ENCODE measurements around the gene DLAT.
"Not testable (repeated sequence)": the region's sequence is repeated elsewhere in the genome, so short reads cannot be mapped to it uniquely, and the experiment has no call there.

Gene DLAT

GRCh38 chr11:112048256-112048655 lies 23.0 kb downstream of the DLAT start:
- not testable (repeated sequence) for H3K4me3 ChIP-seq (ENCODE audit: insufficient read depth, low read depth, low read length, poor library complexity, severe bottlenecking); H3K4me1 ChIP-seq (ENCODE audit: control insufficient read depth, insufficient read depth, low read length, poor library complexity, severe bottlenecking); DNase-seq; H3K27ac ChIP-seq (ENCODE audit: insufficient read depth, low read length, poor library complexity, severe bottlenecking); H3K9me3 ChIP-seq (ENCODE audit: control insufficient read depth, low read length); H3K27me3 ChIP-seq (replicated peaks; ENCODE audit: control insufficient read depth, insufficient read depth, low read length, poor library complexity, severe bottlenecking)
- H3K36me3 ChIP-seq (ENCODE audit: control insufficient read depth, insufficient read depth, low read length): peaks cover 39% of the 10 kb centered on the region

GRCh38 chr11:112049777-112050176 lies 24.6 kb downstream of the DLAT start:
- DNase-seq: no peak
- H3K27ac ChIP-seq (ENCODE audit: insufficient read depth, low read length, poor library complexity, severe bottlenecking): no peak overlapping the region
- no peaks in the 10 kb centered on the region for H3K4me1 ChIP-seq (ENCODE audit: control insufficient read depth, insufficient read depth, low read length, poor library complexity, severe bottlenecking)
- no peaks in the 10 kb centered on the region for H3K27me3 ChIP-seq (replicated peaks; ENCODE audit: control insufficient read depth, insufficient read depth, low read length, poor library complexity, severe bottlenecking)
- no peaks in the 10 kb centered on the region for H3K9me3 ChIP-seq (ENCODE audit: control insufficient read depth, low read length)
- H3K36me3 ChIP-seq (ENCODE audit: control insufficient read depth, insufficient read depth, low read length): peaks cover 35% of the 10 kb centered on the region
- H3K4me3 ChIP-seq (ENCODE audit: insufficient read depth, low read depth, low read length, poor library complexity, severe bottlenecking): no peak overlapping the region

- Histone ChIP-seq H3K9me3 (ENCODE audit: control insufficient read depth, low read length) (no peaks in the 10 kb centered on the region), H3K36me3 (ENCODE audit: control insufficient read depth, insufficient read depth, low read length) (peaks cover 36% of the 10 kb centered on the region)
- no peak for DNase-seq
These were observed 25.5 kb downstream of the DLAT start for GRCh38 chr11:112050721-112051120.

GRCh38 chr11:112051768-112052167 lies 26.6 kb downstream of the DLAT start:
- no peaks in the 10 kb centered on the region for H3K9me3 ChIP-seq (ENCODE audit: control insufficient read depth, low read length)
- DNase-seq: no peak
- no peak overlapping the region for H3K4me3 ChIP-seq (ENCODE audit: insufficient read depth, low read depth, low read length, poor library complexity, severe bottlenecking)
- no peaks in the 10 kb centered on the region for H3K27me3 ChIP-seq (replicated peaks; ENCODE audit: control insufficient read depth, insufficient read depth, low read length, poor library complexity, severe bottlenecking)
- H3K36me3 ChIP-seq (ENCODE audit: control insufficient read depth, insufficient read depth, low read length): peaks cover 36% of the 10 kb centered on the region
- no peaks in the 10 kb centered on the region for H3K4me1 ChIP-seq (ENCODE audit: control insufficient read depth, insufficient read depth, low read length, poor library complexity, severe bottlenecking)
- H3K27ac ChIP-seq (ENCODE audit: insufficient read depth, low read length, poor library complexity, severe bottlenecking): no peak overlapping the region

More at GRCh38 chr11:112050721-112051120, 25.5 kb downstream of the DLAT start:
- no peak overlapping the region for H3K27ac ChIP-seq (ENCODE audit: insufficient read depth, low read length, poor library complexity, severe bottlenecking)
- H3K4me1 ChIP-seq (ENCODE audit: control insufficient read depth, insufficient read depth, low read length, poor library complexity, severe bottlenecking): no peaks in the 10 kb centered on the region
- no peak overlapping the region for H3K4me3 ChIP-seq (ENCODE audit: insufficient read depth, low read depth, low read length, poor library complexity, severe bottlenecking)
- H3K27me3 ChIP-seq (replicated peaks; ENCODE audit: control insufficient read depth, insufficient read depth, low read length, poor library complexity, severe bottlenecking): no peaks in the 10 kb centered on the region

GRCh38 chr11:112057170-112057569 lies 32.0 kb downstream of the DLAT start:
- H3K27ac ChIP-seq (ENCODE audit: insufficient read depth, low read length, poor library complexity, severe bottlenecking): no peak overlapping the region
- H3K27me3 ChIP-seq (replicated peaks; ENCODE audit: control insufficient read depth, insufficient read depth, low read length, poor library complexity, severe bottlenecking): no peaks in the 10 kb centered on the region
- no peaks in the 10 kb centered on the region for H3K4me1 ChIP-seq (ENCODE audit: control insufficient read depth, insufficient read depth, low read length, poor library complexity, severe bottlenecking)
- no peak overlapping the region for H3K4me3 ChIP-seq (ENCODE audit: insufficient read depth, low read depth, low read length, poor library complexity, severe bottlenecking)
- DNase-seq: no peak
- no peaks in the 10 kb centered on the region for H3K9me3 ChIP-seq (ENCODE audit: control insufficient read depth, low read length)
- H3K36me3 ChIP-seq (ENCODE audit: control insufficient read depth, insufficient read depth, low read length): peaks cover 25% of the 10 kb centered on the region

GRCh38 chr11:112058103-112058502 lies 32.9 kb downstream of the DLAT start:
- Histone ChIP-seq H3K36me3 (ENCODE audit: control insufficient read depth, insufficient read depth, low read length) (peaks cover 20% of the 10 kb centered on the region), H3K4me3 (ENCODE audit: insufficient read depth, low read depth, low read length, poor library complexity, severe bottlenecking) (no peak overlapping the region), H3K27ac (ENCODE audit: insufficient read depth, low read length, poor library complexity, severe bottlenecking) (no peak overlapping the region), H3K4me1 (ENCODE audit: control insufficient read depth, insufficient read depth, low read length, poor library complexity, severe bottlenecking) (no peaks in the 10 kb centered on the region), H3K27me3 (replicated peaks; ENCODE audit: control insufficient read depth, insufficient read depth, low read length, poor library complexity, severe bottlenecking) (no peaks in the 10 kb centered on the region), H3K9me3 (ENCODE audit: control insufficient read depth, low read length) (no peaks in the 10 kb centered on the region)
- no peak for DNase-seq

GRCh38 chr11:112062923-112063322 lies 37.7 kb downstream of the DLAT start:
- H3K4me1 ChIP-seq (ENCODE audit: control insufficient read depth, insufficient read depth, low read length, poor library complexity, severe bottlenecking): no peaks in the 10 kb centered on the region
- H3K27me3 ChIP-seq (replicated peaks; ENCODE audit: control insufficient read depth, insufficient read depth, low read length, poor library complexity, severe bottlenecking): no peaks in the 10 kb centered on the region
- no peaks in the 10 kb centered on the region for H3K9me3 ChIP-seq (ENCODE audit: control insufficient read depth, low read length)
- H3K36me3 ChIP-seq (ENCODE audit: control insufficient read depth, insufficient read depth, low read length): peaks cover 15% of the 10 kb centered on the region
- no peak for DNase-seq
- H3K27ac ChIP-seq (ENCODE audit: insufficient read depth, low read length, poor library complexity, severe bottlenecking): no peak overlapping the region
- H3K4me3 ChIP-seq (ENCODE audit: insufficient read depth, low read depth, low read length, poor library complexity, severe bottlenecking): no peak overlapping the region

- peak within 1 kb of the TSS; percentile 87 for H3K27ac ChIP-seq (ENCODE audit: insufficient read depth, low read length, poor library complexity, severe bottlenecking)
- H3K36me3 ChIP-seq (ENCODE audit: control insufficient read depth, insufficient read depth, low read length): peaks cover 22% of the 10 kb centered on the region
- peak within 1 kb of the TSS; percentile 90 for H3K4me3 ChIP-seq (ENCODE audit: insufficient read depth, low read depth, low read length, poor library complexity, severe bottlenecking)
- H3K4me1 ChIP-seq (ENCODE audit: control insufficient read depth, insufficient read depth, low read length, poor library complexity, severe bottlenecking): peaks cover 7% of the 10 kb centered on the region
- DNase-seq: peak; percentile 69 to 74 (median 69)
- H3K9me3 ChIP-seq (ENCODE audit: control insufficient read depth, low read length): no peaks in the 10 kb centered on the region
- no peaks in the 10 kb centered on the region for H3K27me3 ChIP-seq (replicated peaks; ENCODE audit: control insufficient read depth, insufficient read depth, low read length, poor library complexity, severe bottlenecking)
These were observed 49.0 kb downstream of the DLAT start, which contains the start of the genes NKAPD1 and PIH1D2 for GRCh38 chr11:112073941-112074811. TSS of gene NKAPD1 (plus strand) at chr11:112074299. CDS start at chr11:112075575, 1,276 bp downstream. TSS of gene PIH1D2 (minus strand) at chr11:112074017. CDS start at chr11:112073174, 843 bp downstream.

GRCh38 chr11:112082729-112083128 lies 57.5 kb downstream of the DLAT start:
- H3K4me3 ChIP-seq (ENCODE audit: insufficient read depth, low read depth, low read length, poor library complexity, severe bottlenecking): no peak overlapping the region
- no peaks in the 10 kb centered on the region for H3K27me3 ChIP-seq (replicated peaks; ENCODE audit: control insufficient read depth, insufficient read depth, low read length, poor library complexity, severe bottlenecking)
- peaks cover 56% of the 10 kb centered on the region for H3K36me3 ChIP-seq (ENCODE audit: control insufficient read depth, insufficient read depth, low read length)
- peaks cover 16% of the 10 kb centered on the region for H3K4me1 ChIP-seq (ENCODE audit: control insufficient read depth, insufficient read depth, low read length, poor library complexity, severe bottlenecking)
- no peak for DNase-seq
- H3K9me3 ChIP-seq (ENCODE audit: control insufficient read depth, low read length): no peaks in the 10 kb centered on the region
- no peak overlapping the region for H3K27ac ChIP-seq (ENCODE audit: insufficient read depth, low read length, poor library complexity, severe bottlenecking)

GRCh38 chr11:112085822-112086421 lies 60.7 kb downstream of the DLAT start:
- DNase-seq: peak in 2 of 3 donors; percentile 2 to 5
- Histone ChIP-seq H3K36me3 (ENCODE audit: control insufficient read depth, insufficient read depth, low read length) (peaks cover 48% of the 10 kb centered on the region), H3K9me3 (ENCODE audit: control insufficient read depth, low read length) (no peaks in the 10 kb centered on the region), H3K4me1 (ENCODE audit: control insufficient read depth, insufficient read depth, low read length, poor library complexity, severe bottlenecking) (peaks cover 23% of the 10 kb centered on the region), H3K27me3 (replicated peaks; ENCODE audit: control insufficient read depth, insufficient read depth, low read length, poor library complexity, severe bottlenecking) (no peaks in the 10 kb centered on the region), H3K27ac (ENCODE audit: insufficient read depth, low read length, poor library complexity, severe bottlenecking) (peak overlapping the region; percentile 74), H3K4me3 (ENCODE audit: insufficient read depth, low read depth, low read length, poor library complexity, severe bottlenecking) (peak overlapping the region; percentile 82)

Data from effector memory CD4-positive, alpha-beta T cell (primary cell).